Measurements from ENCODE around the gene ZNF277. TPM values are rescaled to one million over a fixed set of nuclear protein-coding genes. Genes with fewer than 3 reads are reported as not detected.

Gene ZNF277
- total RNA-seq, 2 donors from 2014 or later, result 20.3 to 20.4 TPM

DNA sequence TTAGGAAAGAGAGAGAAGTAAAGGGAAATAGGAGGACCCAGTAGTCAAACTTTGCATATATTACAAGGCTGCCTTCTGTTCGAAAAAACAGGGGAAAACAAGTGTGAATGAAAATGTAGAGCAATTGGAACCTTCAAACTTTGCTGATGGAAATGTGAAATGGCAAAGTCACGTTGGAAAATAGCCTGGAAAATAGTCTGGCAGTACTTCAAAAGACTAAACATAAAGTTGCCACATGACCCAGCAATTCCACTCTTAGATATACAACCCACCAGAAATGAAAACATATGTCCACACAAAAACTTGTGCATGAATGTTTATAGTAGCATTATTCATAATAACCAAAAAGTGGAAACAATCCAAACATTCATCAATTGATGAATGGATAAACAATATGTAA is 165.2 kb downstream of the ZNF277 start:
- 88 to 89% methylated on average over 1 to 2 of the region's 2 CpGs for WGBS, 2 experiments (ENCODE audit: insufficient coverage in 1 of 2, insufficient read length in 1 of 2)
- Mint-ChIP-seq H3K4me1 (peaks cover 11% of the 10 kb centered on the region), H3K9me3 (no peaks in the 10 kb centered on the region), H3K4me3 (no peak overlapping the region), H3K36me3 (ENCODE audit: low read depth) (no peaks in the 10 kb centered on the region), H3K27ac (no peak overlapping the region), H3K27me3 (ENCODE audit: insufficient read depth) (no peaks in the 10 kb centered on the region)
- Histone ChIP-seq H3K9ac (ENCODE audit: extremely low read depth, low read length, poor library complexity, severe bottlenecking) (no peak overlapping the region), H3K4me1 (ENCODE audit: control insufficient read depth, insufficient read depth, low read length) (no peaks in the 10 kb centered on the region), H3K27ac (ENCODE audit: low read depth, low read length) (no peak overlapping the region), H3K9me3 (ENCODE audit: control insufficient read depth, low read length) (no peaks in the 10 kb centered on the region), H3K36me3 (ENCODE audit: control insufficient read depth, insufficient read depth, low read length) (no peaks in the 10 kb centered on the region), H3K27me3 (ENCODE audit: control insufficient read depth, insufficient read depth, low read length, poor library complexity, severe bottlenecking) (no peaks in the 10 kb centered on the region), H3K4me3 (ENCODE audit: low read length) (no peak overlapping the region)
- TF ChIP-seq, protein P1, sequence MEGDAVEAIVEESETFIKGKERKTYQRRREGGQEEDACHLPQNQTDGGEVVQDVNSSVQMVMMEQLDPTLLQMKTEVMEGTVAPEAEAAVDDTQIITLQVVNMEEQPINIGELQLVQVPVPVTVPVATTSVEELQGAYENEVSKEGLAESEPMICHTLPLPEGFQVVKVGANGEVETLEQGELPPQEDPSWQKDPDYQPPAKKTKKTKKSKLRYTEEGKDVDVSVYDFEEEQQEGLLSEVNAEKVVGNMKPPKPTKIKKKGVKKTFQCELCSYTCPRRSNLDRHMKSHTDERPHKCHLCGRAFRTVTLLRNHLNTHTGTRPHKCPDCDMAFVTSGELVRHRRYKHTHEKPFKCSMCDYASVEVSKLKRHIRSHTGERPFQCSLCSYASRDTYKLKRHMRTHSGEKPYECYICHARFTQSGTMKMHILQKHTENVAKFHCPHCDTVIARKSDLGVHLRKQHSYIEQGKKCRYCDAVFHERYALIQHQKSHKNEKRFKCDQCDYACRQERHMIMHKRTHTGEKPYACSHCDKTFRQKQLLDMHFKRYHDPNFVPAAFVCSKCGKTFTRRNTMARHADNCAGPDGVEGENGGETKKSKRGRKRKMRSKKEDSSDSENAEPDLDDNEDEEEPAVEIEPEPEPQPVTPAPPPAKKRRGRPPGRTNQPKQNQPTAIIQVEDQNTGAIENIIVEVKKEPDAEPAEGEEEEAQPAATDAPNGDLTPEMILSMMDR (conservative IDR thresholded peaks at IDR 0.05), result no peak
- no peak for DNase-seq

DNA sequence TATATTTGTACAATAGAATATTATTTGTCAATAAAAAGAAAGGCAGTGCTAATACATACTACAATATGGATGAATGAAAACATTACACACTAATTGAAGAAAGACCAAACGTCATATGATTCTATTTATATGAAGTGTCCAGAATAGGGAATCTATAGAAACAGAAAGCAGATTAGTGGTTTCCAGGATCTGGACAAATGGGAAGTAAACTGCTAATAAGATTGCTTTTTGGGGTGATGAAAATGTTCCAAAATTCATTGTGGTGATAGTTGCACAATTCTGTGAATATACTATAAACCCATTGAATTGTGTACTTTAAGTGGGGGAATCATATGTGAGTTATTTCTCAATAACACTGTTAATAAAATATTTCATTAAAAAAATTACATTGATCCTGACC is 165.6 kb downstream of the ZNF277 start:
- no peaks in the 10 kb centered on the region for H3K4me1 ChIP-seq (ENCODE audit: control insufficient read depth, insufficient read depth, low read length)
- TF ChIP-seq, protein P1 (conservative IDR thresholded peaks at IDR 0.05), result no peak
- DNase-seq, result no peak
- no peak overlapping the region for H3K27ac ChIP-seq (ENCODE audit: low read depth, low read length)
- H3K36me3 ChIP-seq (ENCODE audit: control insufficient read depth, insufficient read depth, low read length), result no peaks in the 10 kb centered on the region
- no peak overlapping the region for H3K4me3 Mint-ChIP-seq
- WGBS, 2 experiments (ENCODE audit: insufficient coverage in 1 of 2, insufficient read length in 1 of 2), result 78 to 80% methylated on average over 1 of the region's 1 CpG
- no peaks in the 10 kb centered on the region for H3K36me3 Mint-ChIP-seq (ENCODE audit: low read depth)
- no peak overlapping the region for H3K27ac Mint-ChIP-seq
- H3K9me3 Mint-ChIP-seq, result no peaks in the 10 kb centered on the region
- H3K4me3 ChIP-seq (ENCODE audit: low read length), result no peak overlapping the region
- H3K27me3 ChIP-seq (ENCODE audit: control insufficient read depth, insufficient read depth, low read length, poor library complexity, severe bottlenecking), result no peaks in the 10 kb centered on the region
- H3K9ac ChIP-seq (ENCODE audit: extremely low read depth, low read length, poor library complexity, severe bottlenecking), result no peak overlapping the region
- H3K9me3 ChIP-seq (ENCODE audit: control insufficient read depth, low read length), result no peaks in the 10 kb centered on the region
- no peaks in the 10 kb centered on the region for H3K27me3 Mint-ChIP-seq (ENCODE audit: insufficient read depth)
- H3K4me1 Mint-ChIP-seq, result peaks cover 11% of the 10 kb centered on the region

DNA sequence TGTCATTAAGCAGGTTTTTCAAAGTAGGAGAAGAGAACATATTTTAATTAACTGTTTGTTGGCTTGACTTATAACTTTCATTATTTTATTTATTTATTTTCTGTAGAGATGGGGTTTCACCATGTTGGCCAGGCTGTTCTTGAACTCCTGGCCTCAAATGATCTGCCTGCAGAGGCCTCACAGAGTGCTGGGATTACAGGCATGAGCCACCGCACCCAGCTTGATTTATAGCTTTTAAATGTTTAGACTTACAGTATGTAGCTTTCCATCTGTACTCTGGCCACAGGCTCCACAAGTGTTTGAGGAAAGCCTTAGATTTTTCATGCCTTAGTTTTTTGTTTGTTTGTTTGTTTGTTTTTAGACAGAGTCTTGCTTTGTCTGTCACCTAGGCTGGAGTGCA is 171.1 kb downstream of the ZNF277 start:
- Histone ChIP-seq H3K4me1 (ENCODE audit: control insufficient read depth, insufficient read depth, low read length) (no peaks in the 10 kb centered on the region), H3K27me3 (ENCODE audit: control insufficient read depth, insufficient read depth, low read length, poor library complexity, severe bottlenecking) (no peaks in the 10 kb centered on the region), H3K36me3 (ENCODE audit: control insufficient read depth, insufficient read depth, low read length) (no peaks in the 10 kb centered on the region), H3K9ac (ENCODE audit: extremely low read depth, low read length, poor library complexity, severe bottlenecking) (no peak overlapping the region), H3K9me3 (ENCODE audit: control insufficient read depth, low read length) (no peaks in the 10 kb centered on the region), H3K4me3 (ENCODE audit: low read length) (no peak overlapping the region), H3K27ac (ENCODE audit: low read depth, low read length) (no peak overlapping the region)
- Mint-ChIP-seq H3K27ac (no peak overlapping the region), H3K4me3 (no peak overlapping the region), H3K9me3 (peaks cover 2% of the 10 kb centered on the region), H3K27me3 (ENCODE audit: insufficient read depth) (no peaks in the 10 kb centered on the region), H3K36me3 (ENCODE audit: low read depth) (no peaks in the 10 kb centered on the region), H3K4me1 (no peaks in the 10 kb centered on the region)
- TF ChIP-seq, protein P1 (conservative IDR thresholded peaks at IDR 0.05), result no peak
- DNase-seq, result no peak
- WGBS, 2 experiments (ENCODE audit: insufficient coverage in 1 of 2, insufficient read length in 1 of 2), result 100% methylated on average over 1 of the region's 1 CpG; no CpG with 5 or more reads in 1 of the 2 experiments

Measured in endodermal cell (in vitro differentiated cells).